Lower lobe of right lung (tissue), 2 donors: ENCODE measurements around the gene IFNL2. TPM values are rescaled to one million over a fixed set of nuclear protein-coding genes. Genes with fewer than 3 reads are reported as not detected.
"Not testable (repeated sequence)": the region's sequence is repeated elsewhere in the genome, so short reads cannot be mapped to it uniquely, and the experiment has no call there.

Source experiments
- ATAC-seq, 2 donors: fragments of 200-7000 bp; cut with Tn5 transposase; one replicate each; pipeline ENCODE4 v1.9.1; 2020 to 2022; ENCODE audit warnings: mild to moderate bottlenecking in 2 of 2, moderate library complexity in 2 of 2
- DNase-seq: peaks from one replicate; pipeline ENCODE4 v3.0.0-alpha.2; 2020
- H3K27ac ChIP-seq: fragments of 200-600 bp; one replicate; pipeline ENCODE4 v1.8.0; 2022
- H3K27me3 ChIP-seq: fragments of 200-600 bp; one replicate; pipeline ENCODE4 v1.8.0; 2022; ENCODE audit warnings: low read depth
- H3K36me3 ChIP-seq: fragments of 200-600 bp; one replicate; pipeline ENCODE4 v1.8.0; 2022; ENCODE audit warnings: mild to moderate bottlenecking
- H3K4me1 ChIP-seq: fragments of 200-600 bp; one replicate; pipeline ENCODE4 v1.8.0; 2022
- H3K4me3 ChIP-seq: fragments of 200-600 bp; one replicate; pipeline ENCODE4 v1.8.0; 2022; ENCODE audit warnings: mild to moderate bottlenecking
- H3K9me3 ChIP-seq: fragments of 200-600 bp; one replicate; pipeline ENCODE4 v1.8.0; 2022
- intact Hi-C: fragments of 100-400 bp; cut with DNase I; formaldehyde crosslinking; loops from one replicate; pipeline ENCODE4 v1.11.0; 2022
- total RNA-seq: library from RNA; stranded (reverse); fragmentation: NEBNext Ultra II Directional; extraction: Animal tissue kit (Norgen Biotek cat#: 25700); gene quantifications from one replicate; pipeline ENCODE4 v1.2.1, GENCODE V29; 2021
- TF ChIP-seq, protein P1 (sequence below): fragments of 200-600 bp; IDR thresholded peaks from one replicate; pipeline ENCODE4 v1.8.0; 2022; ENCODE audit warnings: antibody characterized with exemption, mild to moderate bottlenecking
- donor health status: DM: no; HTN: yes; CAD: no; lungs with severe emphysema.

The IFNL2 gene
- total RNA-seq, 1 donor from 2014 or later: not detected

DNA sequence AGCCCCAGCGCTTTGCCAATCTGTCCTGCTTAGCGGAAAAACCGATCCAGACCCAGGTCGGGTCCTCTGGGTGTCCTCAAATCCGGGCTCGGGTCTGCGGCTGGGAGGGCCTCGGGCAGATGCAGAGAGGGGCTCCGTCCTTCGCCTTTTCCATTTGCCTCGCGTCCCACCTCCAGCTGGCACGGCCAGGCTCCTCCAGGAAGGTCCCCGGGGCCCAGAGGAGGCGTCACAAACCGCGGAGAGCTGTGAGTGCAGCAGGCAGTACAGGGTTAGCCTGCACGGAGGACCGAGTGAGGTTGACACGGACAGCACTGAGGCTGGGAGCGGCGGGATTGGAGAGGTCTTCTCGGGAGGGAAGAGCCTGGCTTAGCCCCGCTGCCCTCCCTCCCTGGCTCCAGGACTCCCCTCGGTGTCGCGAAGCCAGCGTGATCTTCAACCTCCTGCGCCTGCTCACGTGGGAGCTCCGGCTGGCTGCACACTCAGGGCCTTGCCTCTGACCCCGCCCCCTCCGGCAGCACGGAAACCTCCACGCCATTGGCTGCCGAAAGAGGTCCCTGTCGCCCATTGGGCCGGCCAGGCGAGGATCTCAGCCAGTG is 2.8 kb upstream of the IFNL2 start:
- intact Hi-C loops: no loop called here
- DNase-seq (no peak), ATAC-seq (peak in 1 of 2 donors; percentile 18)
- H3K36me3 ChIP-seq: no peaks in the 10 kb centered on the region
- H3K4me1 ChIP-seq: peaks cover 11% of the 10 kb centered on the region
- TF ChIP-seq, protein P1, sequence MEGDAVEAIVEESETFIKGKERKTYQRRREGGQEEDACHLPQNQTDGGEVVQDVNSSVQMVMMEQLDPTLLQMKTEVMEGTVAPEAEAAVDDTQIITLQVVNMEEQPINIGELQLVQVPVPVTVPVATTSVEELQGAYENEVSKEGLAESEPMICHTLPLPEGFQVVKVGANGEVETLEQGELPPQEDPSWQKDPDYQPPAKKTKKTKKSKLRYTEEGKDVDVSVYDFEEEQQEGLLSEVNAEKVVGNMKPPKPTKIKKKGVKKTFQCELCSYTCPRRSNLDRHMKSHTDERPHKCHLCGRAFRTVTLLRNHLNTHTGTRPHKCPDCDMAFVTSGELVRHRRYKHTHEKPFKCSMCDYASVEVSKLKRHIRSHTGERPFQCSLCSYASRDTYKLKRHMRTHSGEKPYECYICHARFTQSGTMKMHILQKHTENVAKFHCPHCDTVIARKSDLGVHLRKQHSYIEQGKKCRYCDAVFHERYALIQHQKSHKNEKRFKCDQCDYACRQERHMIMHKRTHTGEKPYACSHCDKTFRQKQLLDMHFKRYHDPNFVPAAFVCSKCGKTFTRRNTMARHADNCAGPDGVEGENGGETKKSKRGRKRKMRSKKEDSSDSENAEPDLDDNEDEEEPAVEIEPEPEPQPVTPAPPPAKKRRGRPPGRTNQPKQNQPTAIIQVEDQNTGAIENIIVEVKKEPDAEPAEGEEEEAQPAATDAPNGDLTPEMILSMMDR: no peak
- no peak overlapping the region for H3K27ac ChIP-seq
- H3K27me3 ChIP-seq: peaks cover 55% of the 10 kb centered on the region
- no peak overlapping the region for H3K4me3 ChIP-seq
- H3K9me3 ChIP-seq: no peaks in the 10 kb centered on the region

GRCh38 chr19:39268531-39269223 is 481 bp downstream of the IFNL2 start:
- H3K4me3 ChIP-seq, DNase-seq, ATAC-seq, H3K9me3 ChIP-seq, H3K27ac ChIP-seq, intact Hi-C loops, H3K36me3 ChIP-seq: not testable (repeated sequence)
- Histone ChIP-seq H3K27me3 (peaks cover 26% of the 10 kb centered on the region), H3K4me1 (peaks cover 11% of the 10 kb centered on the region)

DNA sequence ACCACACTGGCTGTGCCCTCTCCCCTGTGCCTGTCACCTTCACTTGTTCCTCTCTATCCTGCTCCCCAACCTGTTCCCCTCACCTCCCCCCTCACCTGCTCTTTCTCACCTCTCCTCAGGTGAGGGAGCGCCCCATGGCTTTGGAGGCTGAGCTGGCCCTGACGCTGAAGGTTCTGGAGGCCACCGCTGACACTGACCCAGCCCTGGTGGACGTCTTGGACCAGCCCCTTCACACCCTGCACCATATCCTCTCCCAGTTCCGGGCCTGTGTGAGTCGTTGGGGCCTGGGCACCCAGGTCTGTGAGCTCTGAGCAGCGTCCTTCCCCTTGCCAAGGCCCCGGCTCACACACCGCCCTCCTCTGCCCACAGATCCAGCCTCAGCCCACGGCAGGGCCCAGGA is 1.2 kb downstream of the IFNL2 start:
- H3K36me3 ChIP-seq, H3K9me3 ChIP-seq, DNase-seq, H3K4me3 ChIP-seq, ATAC-seq, H3K4me1 ChIP-seq, intact Hi-C loops, H3K27ac ChIP-seq: not testable (repeated sequence)
- peaks cover 19% of the 10 kb centered on the region for H3K27me3 ChIP-seq

DNA sequence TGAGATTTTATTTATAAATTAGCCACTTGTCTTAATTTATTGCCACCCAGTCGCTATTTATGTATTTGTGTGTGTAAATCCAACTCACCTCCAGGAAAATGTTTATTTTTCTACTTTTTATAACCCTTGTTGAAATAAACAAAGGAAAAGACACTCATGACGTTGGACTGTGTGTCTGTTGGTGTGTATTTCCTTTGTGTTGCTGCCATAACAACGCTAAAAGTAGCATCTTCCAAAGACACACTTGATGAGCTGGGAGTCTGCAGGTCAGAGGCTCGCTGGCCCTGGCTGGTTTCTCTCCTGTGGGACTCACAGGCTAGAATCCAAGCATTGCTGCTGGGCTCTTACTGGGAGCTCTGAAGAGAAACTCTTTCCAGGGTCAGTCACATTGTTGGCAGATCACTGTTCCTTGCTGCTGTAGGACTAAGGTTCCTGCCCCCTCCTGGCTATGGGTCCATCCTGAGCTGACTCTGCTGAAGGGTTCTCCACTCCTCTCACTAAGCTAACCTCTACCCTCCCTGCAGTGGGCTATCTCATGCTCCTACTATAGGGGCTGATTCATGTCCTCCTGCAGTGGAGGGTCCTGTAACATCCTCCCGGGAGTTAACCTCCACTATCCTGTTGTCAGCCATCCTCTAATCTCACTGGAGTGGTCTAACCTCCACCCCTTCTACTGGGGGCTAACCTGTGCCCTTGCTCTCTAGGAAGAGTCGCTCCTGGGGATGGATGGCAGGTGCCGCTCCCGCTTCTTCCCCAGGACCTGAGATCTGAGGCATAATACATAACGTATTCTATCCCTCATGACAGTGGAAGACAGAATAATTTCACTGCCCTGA is 2.1 kb downstream of the IFNL2 start:
- Histone ChIP-seq H3K9me3 (no peaks in the 10 kb centered on the region), H3K27ac (no peak overlapping the region), H3K4me3 (no peak overlapping the region), H3K4me1 (peaks cover 1% of the 10 kb centered on the region), H3K36me3 (no peaks in the 10 kb centered on the region), H3K27me3 (peaks cover 10% of the 10 kb centered on the region)
- ATAC-seq (no peak), DNase-seq (no peak)
- intact Hi-C loops: no loop called here
- TF ChIP-seq, protein P1: no peak

DNA sequence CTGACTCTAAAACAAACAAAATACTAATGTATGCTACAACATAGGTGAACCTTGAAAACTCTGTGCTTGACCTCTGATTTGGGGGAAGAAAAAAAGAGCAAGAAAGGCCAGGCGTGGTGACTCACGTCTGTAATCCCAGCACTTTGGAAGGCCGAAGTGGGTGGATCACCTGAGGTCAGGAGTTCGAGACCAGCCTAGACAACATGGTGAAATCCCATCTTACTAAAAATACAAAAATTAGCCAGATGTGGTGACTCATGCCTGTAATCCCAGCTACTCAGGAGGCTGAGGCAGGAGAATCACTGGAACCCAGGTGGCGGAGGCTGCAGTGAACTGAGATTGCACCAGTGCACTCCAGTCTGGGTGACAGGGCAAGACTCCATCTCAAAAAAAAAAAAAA is 5.7 kb downstream of the IFNL2 start:
- H3K9me3 ChIP-seq, H3K27ac ChIP-seq, ATAC-seq, H3K27me3 ChIP-seq, H3K36me3 ChIP-seq, H3K4me1 ChIP-seq, intact Hi-C loops, H3K4me3 ChIP-seq, DNase-seq: not testable (repeated sequence)

DNA sequence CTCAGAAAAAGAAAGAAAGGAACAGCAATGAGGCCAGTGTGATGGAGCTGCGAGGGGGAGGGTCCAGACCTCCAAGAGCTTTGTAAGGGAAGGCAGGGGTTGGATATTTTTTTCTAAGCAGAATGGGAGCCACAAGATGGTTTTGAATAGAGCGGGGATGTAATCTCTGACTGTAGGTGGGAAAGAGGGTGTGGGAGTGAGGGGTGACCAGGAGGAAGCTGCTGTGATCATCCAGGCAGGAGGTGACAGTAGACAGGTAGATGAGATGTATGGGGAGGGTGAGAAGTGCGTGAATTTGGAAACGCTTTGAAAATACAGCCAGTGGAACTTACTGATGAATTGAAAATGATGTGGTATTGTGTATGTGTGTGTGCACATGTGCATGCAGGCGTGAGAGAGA is 7.4 kb downstream of the IFNL2 start:
- ATAC-seq: no peak

More for the DNA sequence above, 7.4 kb downstream of the IFNL2 start:
- Histone ChIP-seq H3K4me3 (no peak overlapping the region), H3K36me3 (no peaks in the 10 kb centered on the region), H3K9me3 (no peaks in the 10 kb centered on the region), H3K4me1 (no peaks in the 10 kb centered on the region), H3K27me3 (peaks cover under 1% of the 10 kb centered on the region), H3K27ac (no peak overlapping the region)
- no peak for DNase-seq
- TF ChIP-seq, protein P1: no peak
- intact Hi-C loops: no loop called here
